Glomerular visceral epithelial cell (primary cell): Measurements from ENCODE around the gene HKDC1.
"Not testable (repeated sequence)": the region's sequence is repeated elsewhere in the genome, so short reads cannot be mapped to it uniquely, and the experiment has no call there.

Experiments used
- DNase-seq: peaks from one replicate; pipeline ENCODE4 v3.0.0-alpha.2; 2016; ENCODE audit errors: extremely low spot score

HKDC1 gene

DNA sequence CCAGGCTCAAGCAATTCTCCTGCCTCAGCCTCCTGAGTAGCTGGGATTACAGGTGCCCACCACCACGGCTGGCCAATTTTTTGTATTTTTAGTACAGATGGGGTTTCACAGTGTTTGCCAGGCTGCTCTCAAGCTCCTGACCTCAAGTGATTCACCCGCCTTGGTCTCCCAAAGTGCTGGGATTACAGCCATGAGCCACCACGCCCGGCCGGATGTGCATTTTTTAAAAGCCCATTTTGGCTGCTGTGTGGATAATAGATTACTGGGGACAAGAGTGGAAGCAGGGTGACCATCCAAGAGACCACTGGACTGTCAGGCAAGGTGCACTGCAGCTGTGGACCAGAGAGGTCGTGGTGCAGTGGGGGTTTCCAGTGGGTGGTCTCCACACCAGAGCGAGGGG lies 21.4 kb downstream of the HKDC1 start:
- DNase-seq = no peak

DNA sequence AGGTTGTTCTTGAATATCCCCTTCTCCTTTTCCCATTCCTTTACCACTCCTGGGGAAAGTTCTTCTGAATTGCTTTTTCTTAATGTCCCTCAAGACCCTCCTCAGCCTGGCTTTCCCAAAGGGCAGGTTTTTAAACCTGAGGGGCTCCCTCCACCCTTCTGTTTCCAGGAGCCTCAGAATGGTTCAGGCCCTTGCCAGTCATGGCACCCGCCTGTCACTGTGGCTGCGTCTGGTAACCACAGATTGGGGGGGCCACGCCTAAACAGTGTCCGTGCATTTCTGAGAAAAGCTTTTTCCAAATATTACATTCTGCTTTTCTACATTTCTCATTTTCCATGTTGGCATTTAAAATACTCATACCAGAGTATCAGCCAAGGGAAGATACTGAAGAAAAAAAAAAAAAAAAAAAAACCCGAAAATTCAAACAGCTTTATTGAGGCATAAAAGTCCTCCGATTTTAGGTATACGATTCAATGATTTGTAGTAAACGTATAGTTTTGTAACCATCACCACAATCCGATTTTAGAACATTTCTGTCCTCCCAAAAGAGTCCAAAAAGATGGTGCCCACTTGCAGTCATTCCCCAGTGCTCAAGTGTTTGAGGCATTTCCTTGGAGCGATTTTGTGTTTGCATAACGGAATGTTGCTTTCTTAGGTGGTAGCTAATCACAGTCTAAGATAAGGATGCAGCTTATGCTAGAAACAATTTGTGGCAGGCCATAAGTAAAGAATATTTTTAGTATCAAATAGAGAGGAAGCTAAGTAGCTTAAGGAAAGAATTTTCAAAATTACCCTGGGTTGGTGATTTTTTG lies 22.1 kb downstream of the HKDC1 start:
- DNase-seq = no peak

DNA sequence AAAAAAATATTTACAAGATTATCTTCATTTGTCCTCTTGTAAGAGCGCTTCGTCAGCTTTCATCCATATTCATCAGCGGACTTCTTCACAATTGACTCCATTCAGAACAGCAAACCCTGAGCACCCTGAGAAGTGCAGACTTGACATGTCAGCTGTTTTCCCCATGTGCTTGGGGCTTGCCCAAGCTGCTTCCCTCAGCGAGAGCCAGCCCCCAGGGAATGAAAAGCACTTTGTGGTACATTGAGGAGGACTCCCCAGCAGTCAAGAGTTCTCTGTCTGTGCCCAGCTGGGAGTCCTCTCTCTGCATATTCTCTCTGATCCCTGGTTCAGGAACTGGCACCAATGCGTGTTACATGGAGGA lies 22.7 kb downstream of the HKDC1 start:
- no peak for DNase-seq

DNA sequence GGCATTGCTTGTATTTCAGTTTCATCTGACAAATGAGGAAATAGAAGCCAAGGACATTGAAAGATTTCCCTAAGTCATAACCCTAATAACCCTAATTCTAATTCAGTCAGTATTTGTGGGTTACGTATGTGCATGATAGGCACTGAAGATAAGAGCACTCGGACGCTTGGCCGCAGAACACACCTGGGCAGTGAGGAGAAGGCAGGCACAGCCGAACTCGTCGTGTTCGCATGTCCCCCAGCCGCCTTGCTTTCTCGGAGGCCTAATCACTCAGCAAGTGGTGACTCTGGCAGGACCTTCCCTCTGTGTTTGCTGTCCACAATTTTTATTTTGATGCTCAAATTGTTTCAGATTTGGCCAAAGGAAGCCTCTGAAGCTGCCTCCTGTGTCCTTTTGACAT lies 23.7 kb downstream of the HKDC1 start:
- DNase-seq = no peak

DNA sequence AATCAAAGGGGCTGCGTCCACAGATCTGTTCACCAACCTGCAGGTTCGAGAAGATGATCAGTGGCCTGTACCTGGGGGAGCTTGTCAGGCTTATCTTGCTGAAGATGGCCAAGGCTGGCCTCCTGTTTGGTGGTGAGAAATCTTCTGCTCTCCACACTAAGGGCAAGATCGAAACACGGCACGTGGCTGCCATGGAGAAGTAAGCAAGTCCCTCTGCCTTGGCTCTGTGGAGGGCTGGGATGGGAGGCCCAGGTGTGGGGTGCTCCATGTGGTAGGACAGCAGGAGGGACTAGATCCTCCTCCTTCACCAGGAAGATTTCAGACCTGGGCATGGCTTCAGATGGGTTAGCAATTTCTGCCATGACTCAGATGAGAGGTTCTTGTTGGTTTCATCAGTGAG lies 25.9 kb downstream of the HKDC1 start:
- DNase-seq = no peak

DNA sequence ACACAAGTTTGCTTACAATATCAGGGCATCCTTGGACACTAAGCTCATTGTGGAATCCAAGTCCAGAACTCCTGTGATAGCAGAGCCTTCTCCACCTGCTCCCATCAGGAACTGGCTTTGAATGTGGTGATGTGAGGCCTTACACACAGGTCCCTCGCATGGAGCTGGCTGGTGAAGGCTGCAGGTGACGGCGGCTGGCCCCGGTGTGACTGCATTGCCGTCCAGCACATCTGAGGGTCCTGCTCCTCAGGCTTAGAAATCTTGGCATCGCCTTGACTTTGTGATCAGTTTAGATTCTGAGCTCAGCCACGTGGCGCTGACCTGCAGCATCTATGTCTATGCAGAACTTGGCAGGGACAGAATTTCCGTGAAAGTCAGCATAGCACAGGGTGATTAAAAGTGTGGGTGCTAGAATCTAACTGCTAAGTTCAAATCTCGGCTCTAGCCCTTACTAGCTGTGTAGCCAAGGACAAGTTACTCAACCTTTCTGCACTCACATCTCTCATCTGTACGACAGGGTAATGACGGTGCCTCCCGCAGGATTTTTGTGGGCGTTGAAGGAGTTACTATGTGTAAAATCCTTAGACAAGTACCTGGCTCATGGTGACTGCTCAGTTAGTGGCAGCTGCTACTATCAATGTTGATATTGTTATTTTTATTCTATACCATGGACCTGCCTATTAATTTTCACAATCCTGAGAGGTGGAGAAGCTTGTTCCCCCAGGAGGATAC lies 26.6 kb downstream of the HKDC1 start:
- DNase-seq = no peak

DNA sequence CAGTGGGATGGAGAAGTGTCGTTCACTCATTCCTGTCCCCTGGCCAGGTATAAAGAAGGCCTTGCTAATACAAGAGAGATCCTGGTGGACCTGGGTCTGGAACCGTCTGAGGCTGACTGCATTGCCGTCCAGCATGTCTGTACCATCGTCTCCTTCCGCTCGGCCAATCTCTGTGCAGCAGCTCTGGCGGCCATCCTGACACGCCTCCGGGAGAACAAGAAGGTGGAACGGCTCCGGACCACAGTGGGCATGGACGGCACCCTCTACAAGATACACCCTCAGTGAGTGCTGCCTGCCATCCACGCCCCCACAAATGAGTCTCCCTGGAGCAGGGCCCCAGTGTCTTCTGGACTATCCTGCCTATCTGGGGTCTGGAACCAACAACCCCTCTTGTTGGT lies 27.2 kb downstream of the HKDC1 start:
- DNase-seq = no peak

DNA sequence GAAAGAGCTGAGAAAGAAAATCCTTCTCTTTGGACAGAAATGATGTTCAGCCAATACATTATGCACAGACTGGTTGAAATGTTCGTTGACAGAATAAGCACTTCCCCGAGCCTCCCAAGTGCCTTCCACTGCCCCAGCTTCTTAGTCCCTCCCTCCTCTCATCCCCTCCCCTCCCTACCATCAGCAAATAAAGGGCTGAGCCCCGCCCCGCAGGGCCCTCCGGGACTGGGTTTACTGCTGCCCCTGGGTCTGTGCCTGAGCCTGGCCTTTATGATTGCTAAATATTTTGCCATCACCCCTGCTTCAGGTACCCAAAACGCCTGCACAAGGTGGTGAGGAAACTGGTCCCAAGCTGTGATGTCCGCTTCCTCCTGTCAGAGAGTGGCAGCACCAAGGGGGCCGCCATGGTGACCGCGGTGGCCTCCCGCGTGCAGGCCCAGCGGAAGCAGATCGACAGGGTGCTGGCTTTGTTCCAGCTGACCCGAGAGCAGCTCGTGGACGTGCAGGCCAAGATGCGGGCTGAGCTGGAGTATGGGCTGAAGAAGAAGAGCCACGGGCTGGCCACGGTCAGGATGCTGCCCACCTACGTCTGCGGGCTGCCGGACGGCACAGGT lies 28.1 kb downstream of the HKDC1 start:
- DNase-seq = no peak

DNA sequence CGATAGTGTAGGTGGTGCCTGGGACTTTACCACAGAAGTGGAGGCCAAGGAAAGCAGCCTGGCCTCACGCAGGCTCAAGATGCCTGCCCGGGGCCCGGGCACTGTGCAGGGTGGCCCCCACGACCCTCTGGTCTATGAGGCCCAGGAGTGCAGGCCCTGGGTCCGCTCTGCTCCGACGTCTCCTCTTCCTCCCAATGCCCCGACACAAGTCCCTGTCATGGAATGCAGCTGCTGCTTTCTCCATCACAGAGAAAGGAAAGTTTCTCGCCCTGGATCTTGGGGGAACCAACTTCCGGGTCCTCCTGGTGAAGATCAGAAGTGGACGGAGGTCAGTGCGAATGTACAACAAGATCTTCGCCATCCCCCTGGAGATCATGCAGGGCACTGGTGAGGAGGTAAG lies 29.9 kb downstream of the HKDC1 start:
- no peak for DNase-seq

DNA sequence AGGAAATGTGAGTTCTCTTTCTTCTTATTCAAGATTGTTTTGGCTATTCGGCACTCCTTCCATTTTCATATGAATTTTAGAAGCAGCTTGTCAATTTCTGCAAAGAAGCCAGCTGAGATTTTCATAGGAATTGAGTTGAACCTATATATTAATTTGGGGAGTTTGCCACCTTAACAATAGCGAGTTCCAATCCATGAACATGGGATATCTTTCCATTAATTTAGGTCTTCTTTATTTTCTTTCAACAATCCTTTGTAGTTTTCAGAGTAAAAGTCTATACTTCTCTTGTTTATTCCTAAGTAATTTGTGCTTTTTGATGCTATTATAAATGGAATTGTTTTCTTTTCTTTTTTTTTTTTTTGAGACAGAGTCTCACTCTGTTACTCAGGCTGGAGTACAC lies 31.3 kb downstream of the HKDC1 start:
- not testable (repeated sequence) for DNase-seq

DNA sequence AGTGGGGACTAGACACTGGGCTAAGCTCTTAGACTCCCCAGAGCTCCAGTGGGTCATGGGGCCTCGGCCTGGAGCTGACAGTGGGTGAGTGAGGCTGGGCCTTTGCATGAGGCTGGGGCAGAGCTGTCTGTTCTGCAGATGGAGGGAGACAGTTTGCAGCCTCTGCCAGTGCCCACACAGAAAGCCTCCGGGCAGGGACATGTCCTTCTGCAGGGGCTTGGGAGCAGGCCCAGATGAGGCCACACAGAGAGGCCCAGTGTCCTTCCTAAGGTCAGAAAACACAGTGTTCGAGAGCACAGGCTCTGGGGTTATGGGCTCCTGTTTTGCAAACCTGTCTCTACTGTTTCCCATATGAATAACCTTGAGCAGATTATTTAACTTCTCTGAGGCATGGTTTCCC lies 33.0 kb downstream of the HKDC1 start:
- no peak for DNase-seq

DNA sequence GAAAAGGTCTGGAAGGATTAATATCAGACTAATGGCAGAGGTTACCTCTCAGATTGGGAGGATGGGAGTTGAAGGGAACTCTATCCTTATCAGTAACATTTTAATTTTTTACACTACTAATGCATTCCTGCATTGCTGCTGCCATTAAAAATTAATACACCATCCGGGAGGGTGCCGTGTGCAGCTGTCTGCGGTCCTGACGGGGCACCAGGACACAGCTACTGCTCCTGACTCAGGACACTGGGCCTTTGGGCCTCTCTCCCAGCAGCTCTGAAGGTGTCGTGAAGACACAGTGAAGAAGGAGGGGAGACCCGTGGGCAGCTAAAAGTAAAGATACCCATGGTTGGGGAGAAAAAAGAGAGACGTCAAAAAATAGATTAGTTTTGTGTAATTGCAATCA lies 34.7 kb downstream of the HKDC1 start:
- DNase-seq = no peak

DNA sequence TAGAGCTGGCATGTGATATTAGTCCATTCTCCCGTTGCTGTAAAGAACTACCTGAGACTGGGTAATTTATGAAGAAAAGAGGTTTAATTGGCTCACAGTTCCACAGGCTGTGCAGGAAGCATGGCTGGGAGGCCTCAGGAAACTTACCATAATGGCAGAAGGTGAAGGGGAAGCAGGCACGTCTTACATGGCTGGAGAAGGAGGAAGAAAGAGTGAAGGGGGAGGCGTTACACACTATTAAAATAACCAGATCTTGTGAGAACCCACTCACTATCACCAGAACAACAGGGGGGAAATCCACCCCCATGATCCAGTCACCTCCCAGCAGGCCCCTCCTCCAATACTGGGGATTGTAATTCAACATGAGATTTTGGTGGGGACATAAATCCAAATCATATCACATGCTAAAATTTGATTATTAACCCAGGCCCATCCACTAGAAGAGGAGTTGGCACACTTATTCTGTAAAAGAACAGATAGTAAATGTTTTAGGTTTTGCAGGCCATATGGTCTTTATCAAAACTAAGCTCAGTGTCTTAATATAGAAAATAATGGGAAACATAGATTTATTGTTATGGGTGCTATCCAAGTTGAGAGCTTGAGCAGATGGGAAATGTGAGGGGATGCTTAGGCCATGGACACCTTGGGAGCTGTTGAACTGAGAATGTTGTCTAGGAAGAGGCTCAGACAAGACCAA lies 39.6 kb downstream of the HKDC1 start:
- DNase-seq = no peak

DNA sequence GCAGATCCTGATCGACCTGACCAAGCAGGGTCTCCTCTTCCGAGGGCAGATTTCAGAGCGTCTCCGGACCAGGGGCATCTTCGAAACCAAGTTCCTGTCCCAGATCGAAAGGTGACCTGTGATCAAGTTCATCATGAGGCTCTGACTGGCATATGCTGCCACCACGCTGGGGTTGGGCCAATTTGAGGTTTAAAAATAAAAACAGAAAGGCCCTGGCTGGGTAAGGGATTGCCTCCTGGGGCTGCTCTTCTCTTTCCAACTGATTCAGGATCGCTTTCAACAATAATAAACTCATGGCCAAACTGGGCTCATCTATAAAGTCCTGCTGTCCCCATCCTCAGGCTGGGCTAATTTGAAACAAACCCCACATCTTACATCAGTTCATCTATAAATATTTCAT lies 41.1 kb downstream of the HKDC1 start:
- DNase-seq = no peak

DNA sequence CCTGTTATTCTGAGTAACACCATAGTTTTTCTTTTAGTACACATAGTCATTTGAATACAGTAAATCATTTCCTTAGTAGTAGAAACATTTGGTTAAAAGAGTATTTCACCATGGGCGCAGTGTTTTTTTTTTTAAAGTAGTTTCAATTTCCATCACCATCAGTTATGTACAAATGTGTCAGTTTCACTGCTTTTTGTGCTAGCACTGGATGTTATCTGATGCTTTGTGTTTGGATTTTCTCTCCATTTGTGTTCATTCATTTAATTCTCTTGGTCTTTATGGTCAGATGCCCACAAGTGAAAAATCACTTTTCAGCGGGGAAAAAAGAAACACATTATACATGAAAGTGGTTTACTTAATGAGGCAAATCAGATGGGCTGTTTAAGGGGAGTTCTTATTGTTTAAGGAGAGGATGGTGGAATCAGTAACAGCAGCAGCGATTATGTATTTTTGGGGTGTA lies 42.2 kb downstream of the HKDC1 start:
- no peak for DNase-seq

DNA sequence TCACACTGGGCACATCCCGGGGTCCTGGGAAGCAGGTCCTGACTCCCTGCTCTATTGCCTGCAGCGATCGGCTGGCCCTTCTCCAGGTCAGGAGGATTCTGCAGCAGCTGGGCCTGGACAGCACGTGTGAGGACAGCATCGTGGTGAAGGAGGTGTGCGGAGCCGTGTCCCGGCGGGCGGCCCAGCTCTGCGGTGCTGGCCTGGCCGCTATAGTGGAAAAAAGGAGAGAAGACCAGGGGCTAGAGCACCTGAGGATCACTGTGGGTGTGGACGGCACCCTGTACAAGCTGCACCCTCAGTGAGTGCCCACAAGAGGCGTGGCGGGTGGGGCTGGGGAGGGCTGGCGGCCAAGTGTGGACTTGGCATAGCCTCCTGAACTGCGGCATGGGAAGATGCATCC lies 45.4 kb downstream of the HKDC1 start:
- DNase-seq = no peak

DNA sequence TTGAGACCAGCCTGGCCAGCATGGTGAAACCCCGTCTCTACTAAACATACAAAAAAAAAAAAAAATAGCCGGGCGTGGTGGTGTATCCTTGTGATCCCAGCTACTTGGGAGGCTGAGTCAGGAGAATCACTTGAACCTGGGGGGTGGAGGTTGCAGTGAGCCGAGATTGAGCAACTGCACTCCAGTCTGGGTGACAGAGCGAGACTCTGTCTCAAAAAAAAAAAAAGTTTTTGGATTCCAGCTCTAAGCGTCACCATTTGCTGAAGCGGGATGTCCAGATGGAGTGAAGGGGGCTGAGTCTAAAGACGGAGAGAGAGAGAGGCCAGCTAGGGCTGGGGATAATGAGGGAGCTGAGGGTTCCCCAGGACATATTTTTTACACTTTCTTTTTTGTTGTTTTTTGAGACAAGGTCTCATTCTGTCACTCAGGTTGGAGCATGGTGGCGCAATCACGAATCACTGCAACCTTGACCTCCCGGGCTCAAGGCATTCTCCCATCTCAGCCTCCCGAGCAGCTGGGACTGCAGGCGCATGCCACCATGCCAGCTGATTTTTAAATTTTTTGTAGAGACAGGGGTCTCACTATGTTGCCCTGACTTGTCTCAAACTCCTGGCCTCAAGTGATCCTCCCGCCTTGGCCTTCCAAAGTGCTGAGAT lies 48.8 kb downstream of the HKDC1 start:
- DNase-seq = no peak

DNA sequence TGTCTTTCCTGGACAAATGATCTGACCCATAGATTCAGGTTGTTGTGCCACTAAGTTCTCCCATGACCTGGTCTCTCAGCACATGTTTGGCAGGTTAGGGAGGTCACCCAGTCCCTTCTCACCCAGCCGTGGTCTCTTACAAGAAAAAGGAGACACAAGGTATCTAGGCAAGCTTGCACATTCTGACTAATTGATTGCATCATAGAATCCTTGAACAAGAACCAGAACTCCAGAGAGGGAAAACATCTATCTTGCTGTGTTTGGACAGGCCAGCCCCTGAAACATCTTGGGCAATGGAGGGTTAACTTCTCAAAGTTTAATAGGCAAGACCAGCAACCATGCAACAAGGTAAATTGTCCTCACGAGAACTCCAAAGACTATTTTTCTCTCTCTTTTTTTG lies 49.6 kb downstream of the HKDC1 start:
- no peak for DNase-seq

DNA sequence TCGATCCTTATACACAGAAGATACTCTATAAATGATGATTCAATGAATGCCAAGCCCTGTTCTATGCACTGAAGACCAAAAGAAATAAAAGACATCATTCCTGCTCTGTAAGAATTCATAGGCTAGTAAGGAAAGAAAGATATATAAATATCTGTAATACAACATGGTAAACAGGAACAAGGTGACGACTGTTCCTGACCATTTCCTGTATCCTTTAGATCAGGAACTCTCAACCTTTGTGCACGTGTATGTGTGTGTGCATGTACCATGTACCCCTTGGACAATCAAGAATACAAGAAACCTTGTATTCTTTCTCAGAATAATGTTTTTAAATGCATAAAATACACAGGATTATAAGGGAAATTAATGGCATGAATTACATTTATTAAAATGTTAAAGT lies 50.9 kb downstream of the HKDC1 start:
- no peak for DNase-seq

DNA sequence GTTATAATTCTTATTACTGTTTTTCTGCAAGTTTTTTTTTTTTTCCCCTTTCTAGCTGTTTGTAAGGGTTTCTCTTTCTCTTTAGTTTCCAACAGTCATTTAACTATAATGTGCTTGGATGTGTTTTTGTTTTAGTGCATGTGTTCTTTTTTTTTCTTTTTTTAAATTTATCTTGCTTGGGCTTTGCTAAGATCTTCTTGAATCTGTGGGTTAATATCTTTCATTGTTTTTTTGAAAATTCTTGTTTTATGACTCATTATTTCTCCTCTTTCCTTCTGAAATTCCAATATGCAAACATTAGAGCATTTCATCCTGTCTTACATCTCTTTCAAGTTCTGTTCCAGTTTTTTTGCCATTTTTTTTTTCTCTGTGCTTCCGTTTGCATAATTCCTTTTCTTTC lies 52.5 kb downstream of the HKDC1 start:
- DNase-seq = no peak

DNA sequence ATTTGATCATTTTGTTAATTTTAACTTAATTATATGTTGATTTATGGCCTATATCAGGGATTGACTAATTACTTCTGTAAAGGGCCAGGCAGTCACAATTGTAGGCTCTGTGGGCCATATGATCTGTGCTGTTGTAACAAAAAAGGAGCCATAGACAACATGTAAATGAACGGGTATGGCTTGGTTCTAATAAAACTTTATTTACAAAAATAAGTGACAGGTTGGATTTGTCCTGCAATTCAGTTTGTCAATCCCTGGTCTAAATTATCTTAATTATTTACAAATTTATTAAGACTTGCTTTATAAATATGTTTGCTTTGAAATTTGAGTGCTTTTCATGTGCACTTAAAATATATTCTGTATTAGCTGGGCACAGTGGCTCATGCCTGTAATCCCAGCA lies 55.3 kb downstream of the HKDC1 start:
- DNase-seq = no peak

DNA sequence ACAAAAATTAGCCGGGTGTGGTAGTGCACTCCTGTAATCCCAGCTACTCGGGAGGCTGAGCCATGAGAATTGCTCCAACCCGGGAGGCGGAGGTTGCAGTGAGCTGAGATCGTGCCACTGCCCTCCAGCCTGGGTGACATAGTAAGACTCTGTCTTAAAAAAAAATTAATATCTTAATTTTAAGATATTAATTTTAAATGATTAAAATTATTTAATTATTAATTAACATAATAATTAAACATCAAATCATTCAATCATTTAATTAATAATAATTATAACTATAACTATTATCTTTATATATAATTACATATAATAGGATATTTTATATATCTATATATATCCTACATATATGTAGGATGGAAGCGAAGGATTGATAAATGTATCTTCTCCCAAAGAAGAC lies 56.4 kb downstream of the HKDC1 start:
- no peak for DNase-seq
